ENCODE data around the gene PNCK. TPM values are rescaled to one million over a fixed set of nuclear protein-coding genes. Genes with fewer than 3 reads are reported as not detected.

The PNCK gene
- polyA plus RNA-seq, 3 donors = not detected

GRCh38 chrX:153717445-153717844 is 43.8 kb upstream of the PNCK start:
- H3K27ac ChIP-seq (ENCODE audit: low read depth in 1 of 2, low read length in 2 of 2) = no peak overlapping the region
- H3K4me2 ChIP-seq (replicated peaks; ENCODE audit: extremely low read depth, low read length, poor library complexity, severe bottlenecking) = no peak overlapping the region
- peaks cover 33% of the 10 kb centered on the region for H3K79me2 ChIP-seq (ENCODE audit: insufficient read depth, low read length)
- H3K4me1 Mint-ChIP-seq = peaks cover 16% of the 10 kb centered on the region
- 92% methylated on average over 2 of the region's 9 CpGs for WGBS (ENCODE audit: insufficient coverage)
- no peak overlapping the region for H2AFZ ChIP-seq (ENCODE audit: insufficient read depth, low read depth, low read length, poor library complexity, severe bottlenecking)
- H3K27me3 Mint-ChIP-seq (ENCODE audit: low read depth in 3 of 3) = peaks cover 0 to 18% (median 1%) of the 10 kb centered on the region in 3 donors
- H3K9me3 ChIP-seq (replicated peaks in 1 of 2; ENCODE audit: control insufficient read depth in 1 of 2, insufficient read depth in 1 of 2, low read length in 2 of 2) = no peaks in the 10 kb centered on the region
- H3K27ac Mint-ChIP-seq = peak overlapping the region in 1 of 7 donors; percentile 36
- no peaks in the 10 kb centered on the region for H3K9me3 Mint-ChIP-seq
- intact Hi-C loops (cut with micrococcal nuclease) = no loop called here
- peaks cover 39 to 76% of the 10 kb centered on the region in 2 donors for H3K36me3 ChIP-seq (replicated peaks in 1 of 2; ENCODE audit: control insufficient read depth in 1 of 2, insufficient read depth in 2 of 2, low read length in 2 of 2)
- H3K9ac ChIP-seq (ENCODE audit: insufficient read depth, low read length, poor library complexity, severe bottlenecking) = no peak overlapping the region
- H4K20me1 ChIP-seq (ENCODE audit: insufficient read depth, low read length) = peaks cover 73% of the 10 kb centered on the region
- no peak overlapping the region for H3K4me3 ChIP-seq (replicated peaks in 1 of 3; ENCODE audit: low read depth in 2 of 3, low read length in 3 of 3)
- no peak for DNase-seq
- no peak overlapping the region for H3K4me3 Mint-ChIP-seq
- peaks cover 50 to 63% of the 10 kb centered on the region in 2 donors for H3K36me3 Mint-ChIP-seq
- TF ChIP-seq, protein P1, sequence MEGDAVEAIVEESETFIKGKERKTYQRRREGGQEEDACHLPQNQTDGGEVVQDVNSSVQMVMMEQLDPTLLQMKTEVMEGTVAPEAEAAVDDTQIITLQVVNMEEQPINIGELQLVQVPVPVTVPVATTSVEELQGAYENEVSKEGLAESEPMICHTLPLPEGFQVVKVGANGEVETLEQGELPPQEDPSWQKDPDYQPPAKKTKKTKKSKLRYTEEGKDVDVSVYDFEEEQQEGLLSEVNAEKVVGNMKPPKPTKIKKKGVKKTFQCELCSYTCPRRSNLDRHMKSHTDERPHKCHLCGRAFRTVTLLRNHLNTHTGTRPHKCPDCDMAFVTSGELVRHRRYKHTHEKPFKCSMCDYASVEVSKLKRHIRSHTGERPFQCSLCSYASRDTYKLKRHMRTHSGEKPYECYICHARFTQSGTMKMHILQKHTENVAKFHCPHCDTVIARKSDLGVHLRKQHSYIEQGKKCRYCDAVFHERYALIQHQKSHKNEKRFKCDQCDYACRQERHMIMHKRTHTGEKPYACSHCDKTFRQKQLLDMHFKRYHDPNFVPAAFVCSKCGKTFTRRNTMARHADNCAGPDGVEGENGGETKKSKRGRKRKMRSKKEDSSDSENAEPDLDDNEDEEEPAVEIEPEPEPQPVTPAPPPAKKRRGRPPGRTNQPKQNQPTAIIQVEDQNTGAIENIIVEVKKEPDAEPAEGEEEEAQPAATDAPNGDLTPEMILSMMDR (IDR thresholded peaks at IDR 0.05) = no peak
- H3K4me1 ChIP-seq (ENCODE audit: control insufficient read depth in 1 of 2, insufficient read depth in 2 of 2, low read length in 2 of 2) = peaks cover 18 to 20% of the 10 kb centered on the region in 2 donors
- H3K27me3 ChIP-seq (ENCODE audit: control insufficient read depth in 2 of 2, insufficient read depth in 2 of 2, low read length in 2 of 2) = no peaks in the 10 kb centered on the region

- H3K4me3 ChIP-seq (replicated peaks in 1 of 3; ENCODE audit: low read depth in 2 of 3, low read length in 3 of 3) = no peak overlapping the region
- 100% methylated on average over 1 of the region's 3 CpGs for WGBS (ENCODE audit: insufficient coverage)
- DNase-seq = peak in 2 of 3 donors; percentile 1 to 9
- TF ChIP-seq, protein P1 (IDR thresholded peaks at IDR 0.05) = no peak
- Mint-ChIP-seq H3K27ac (peak overlapping the region in 3 of 7 donors; percentile 68 to 74 (median 73)), H3K9me3 (no peaks in the 10 kb centered on the region), H3K36me3 (peaks cover 47 to 68% of the 10 kb centered on the region in 2 donors), H3K4me1 (peaks cover 11% of the 10 kb centered on the region), H3K27me3 (ENCODE audit: low read depth in 3 of 3) (peaks cover 0 to 16% (median 0%) of the 10 kb centered on the region in 3 donors), H3K4me3 (no peak overlapping the region)
- no peak overlapping the region for H3K9ac ChIP-seq (ENCODE audit: insufficient read depth, low read length, poor library complexity, severe bottlenecking)
- H3K36me3 ChIP-seq (replicated peaks in 1 of 2; ENCODE audit: control insufficient read depth in 1 of 2, insufficient read depth in 2 of 2, low read length in 2 of 2) = peaks cover 39 to 86% of the 10 kb centered on the region in 2 donors
- peaks cover 64% of the 10 kb centered on the region for H4K20me1 ChIP-seq (ENCODE audit: insufficient read depth, low read length)
- H3K79me2 ChIP-seq (ENCODE audit: insufficient read depth, low read length) = peaks cover 10% of the 10 kb centered on the region
- H3K9me3 ChIP-seq (replicated peaks in 1 of 2; ENCODE audit: control insufficient read depth in 1 of 2, insufficient read depth in 1 of 2, low read length in 2 of 2) = no peaks in the 10 kb centered on the region
- H3K4me2 ChIP-seq (replicated peaks; ENCODE audit: extremely low read depth, low read length, poor library complexity, severe bottlenecking) = no peak overlapping the region
- no peak overlapping the region for H2AFZ ChIP-seq (ENCODE audit: insufficient read depth, low read depth, low read length, poor library complexity, severe bottlenecking)
- intact Hi-C loops (cut with micrococcal nuclease) = no loop called here
- peaks cover 12 to 13% of the 10 kb centered on the region in 2 donors for H3K4me1 ChIP-seq (ENCODE audit: control insufficient read depth in 1 of 2, insufficient read depth in 2 of 2, low read length in 2 of 2)
- H3K27ac ChIP-seq (ENCODE audit: low read depth in 1 of 2, low read length in 2 of 2) = peak overlapping the region; percentile 12 to 32
- H3K27me3 ChIP-seq (ENCODE audit: control insufficient read depth in 2 of 2, insufficient read depth in 2 of 2, low read length in 2 of 2) = no peaks in the 10 kb centered on the region
Observed at GRCh38 chrX:153714256-153714655, 40.6 kb upstream of the PNCK start.
